Right ventricle myocardium superior (tissue), 1 donor: ENCODE data around the gene MAT1A. TPM values are rescaled to one million over a fixed set of nuclear protein-coding genes. Genes with fewer than 3 reads are reported as not detected.
"Not testable (repeated sequence)": the region's sequence is repeated elsewhere in the genome, so short reads cannot be mapped to it uniquely, and the experiment has no call there.

Experiments used
- ATAC-seq: fragments of 200-7000 bp; cut with Tn5 transposase; one replicate; pipeline ENCODE4 v1.9.1; 2020; ENCODE audit warnings: mild to moderate bottlenecking; ENCODE audit not compliant: poor library complexity
- DNase-seq: peaks from one replicate; pipeline ENCODE4 v3.0.0-alpha.2; 2020
- intact Hi-C: fragments of 100-400 bp; cut with DNase I; formaldehyde crosslinking; loops from one replicate; pipeline ENCODE4 v1.11.2; 2022
- total RNA-seq: library from RNA; stranded (reverse); fragmentation: NEBNext Ultra II Directional; extraction: Animal tissue kit (Norgen Biotek cat#: 25700); gene quantifications from one replicate; pipeline ENCODE4 v1.2.1, GENCODE V29; 2021
- donor health status: DM: no; HTN: yes; CAD: no; lungs with severe emphysema.

Gene MAT1A
- total RNA-seq, 1 donor from 2014 or later: 0.30 TPM

- DNase-seq: no peak
- intact Hi-C loops: no loop called here
- ATAC-seq: no peak
Measured at GRCh38 chr10:80270887-80271286, 18.6 kb downstream of the MAT1A start.

GRCh38 chr10:80268938-80269588 is 20.4 kb downstream of the MAT1A start:
- intact Hi-C loops: no loop called here
- ATAC-seq: no peak
- DNase-seq: no peak

DNA sequence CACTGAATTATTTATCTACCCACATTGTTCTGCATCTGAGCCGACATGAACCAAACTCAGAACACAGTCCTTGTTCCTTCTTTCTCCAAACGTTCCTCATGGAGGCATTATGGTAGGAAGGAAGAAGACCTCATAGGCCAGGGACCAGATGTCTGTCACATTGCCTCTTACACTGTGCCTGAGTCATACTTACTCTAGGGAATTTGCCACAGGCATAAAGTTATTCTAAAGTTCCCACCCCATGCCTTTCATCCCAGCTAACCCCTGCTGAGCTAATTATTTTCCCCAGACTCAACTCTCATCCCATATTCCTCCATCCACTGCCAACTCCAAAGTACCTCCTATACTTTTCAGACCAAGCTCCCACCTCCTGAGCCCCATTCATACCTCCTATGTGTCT is 21.2 kb downstream of the MAT1A start:
- DNase-seq (no peak), ATAC-seq (no peak)
- intact Hi-C loops: no loop called here

DNA sequence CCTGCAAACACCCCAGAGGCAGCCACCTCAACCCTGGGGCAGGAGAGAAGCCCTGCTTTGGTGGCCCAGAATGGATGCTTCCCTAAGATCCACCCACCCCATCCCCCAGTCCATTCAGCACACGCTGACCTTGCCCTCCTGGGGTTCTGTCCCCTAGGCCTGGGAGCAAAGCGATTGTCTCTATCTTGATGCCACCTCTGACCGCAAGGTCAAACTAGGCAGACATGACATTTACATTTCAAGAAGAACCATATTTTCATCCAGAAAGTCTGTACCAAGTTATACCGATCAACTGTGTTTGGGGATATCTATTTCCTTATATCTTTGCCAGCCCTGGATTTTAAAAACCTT is 23.0 kb downstream of the MAT1A start:
- no peak for ATAC-seq
- intact Hi-C loops: no loop called here
- DNase-seq: no peak

DNA sequence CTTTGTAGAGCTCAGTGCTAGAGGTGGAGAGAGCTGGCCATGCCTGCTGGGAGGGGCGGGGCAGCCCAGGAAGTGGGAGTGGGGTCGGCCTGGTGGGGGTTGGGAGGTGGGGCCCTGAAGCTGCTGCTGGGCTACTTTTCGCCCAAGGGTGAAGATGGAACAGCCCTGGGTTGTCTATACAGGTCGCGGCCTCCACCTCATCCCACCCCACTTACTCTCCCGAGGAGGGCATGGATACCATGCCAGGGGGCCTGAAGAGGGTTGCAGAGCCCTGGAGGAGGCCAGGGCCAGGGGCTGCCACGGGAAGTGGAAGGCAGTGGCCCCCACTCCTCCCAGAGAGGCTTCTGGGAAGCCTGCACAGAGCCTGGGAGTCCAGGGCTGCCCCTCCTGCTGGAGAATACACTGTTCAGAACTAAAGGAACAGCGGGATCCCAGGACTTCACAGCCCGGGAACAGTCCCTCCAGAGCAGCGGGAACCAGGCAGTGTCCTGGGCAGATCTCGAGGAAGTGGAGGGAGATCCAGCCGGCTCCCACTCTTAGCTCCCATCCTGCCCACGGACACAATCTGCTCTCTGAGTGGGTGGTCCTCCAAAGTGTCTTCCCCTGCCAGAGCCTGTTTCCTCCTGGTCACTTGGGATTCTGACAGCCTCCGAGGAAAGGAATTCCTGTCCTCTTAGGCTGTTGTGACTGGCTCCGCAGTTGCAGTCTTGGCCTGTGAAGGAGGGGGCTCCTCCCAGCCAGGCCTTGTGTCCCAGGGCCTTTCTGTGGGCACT is 23.5 kb downstream of the MAT1A start:
- ATAC-seq: peak; percentile 34
- no peak for DNase-seq
- intact Hi-C loops: no loop called here

DNA sequence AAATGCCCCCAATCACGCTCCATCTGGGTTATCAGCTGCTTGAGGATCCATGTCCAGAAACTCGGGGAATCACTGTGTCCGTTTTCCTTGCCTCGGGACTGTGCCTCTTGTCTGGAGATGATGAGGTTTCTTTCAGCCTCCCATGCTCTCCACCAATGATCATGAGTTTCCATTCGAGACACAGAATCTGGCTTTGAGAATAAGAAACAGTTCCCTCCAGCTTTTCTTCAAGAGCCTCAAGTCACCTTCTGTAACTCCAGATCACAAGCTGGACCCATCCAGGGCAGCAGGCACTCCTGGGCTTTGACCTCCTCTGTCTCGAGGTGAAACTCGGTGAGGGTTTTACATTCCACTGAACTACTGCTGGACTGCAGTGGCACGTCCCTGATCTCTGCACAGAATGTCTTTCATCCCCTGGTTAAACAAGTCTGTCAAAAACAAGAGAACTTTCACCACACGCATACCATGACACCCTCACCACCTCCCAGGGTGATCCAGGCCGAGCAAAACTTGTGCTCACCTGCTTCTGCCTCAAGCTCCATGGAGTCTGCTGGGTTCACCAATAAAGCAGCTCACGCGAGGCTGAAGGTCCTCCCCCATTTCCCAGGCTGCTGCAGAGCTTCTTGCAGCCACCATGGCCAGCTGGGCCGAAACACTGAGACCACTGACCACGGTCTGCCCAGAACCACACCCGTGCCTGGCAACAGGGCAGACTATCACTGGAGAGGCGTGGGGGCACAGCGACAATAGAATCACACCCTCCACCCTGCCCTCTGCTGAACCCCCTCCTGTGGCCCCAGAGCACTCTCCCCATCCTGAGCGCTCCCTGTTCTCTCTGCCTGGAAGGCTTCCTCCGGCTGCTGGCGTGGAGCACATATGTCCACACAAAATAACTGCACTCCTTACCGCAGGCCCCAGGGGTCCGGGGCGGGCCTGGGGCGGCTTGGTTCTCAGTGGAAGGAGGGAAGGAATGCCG is 25.1 kb downstream of the MAT1A start:
- DNase-seq: no peak
- intact Hi-C loops: no loop called here
- no peak for ATAC-seq

DNA sequence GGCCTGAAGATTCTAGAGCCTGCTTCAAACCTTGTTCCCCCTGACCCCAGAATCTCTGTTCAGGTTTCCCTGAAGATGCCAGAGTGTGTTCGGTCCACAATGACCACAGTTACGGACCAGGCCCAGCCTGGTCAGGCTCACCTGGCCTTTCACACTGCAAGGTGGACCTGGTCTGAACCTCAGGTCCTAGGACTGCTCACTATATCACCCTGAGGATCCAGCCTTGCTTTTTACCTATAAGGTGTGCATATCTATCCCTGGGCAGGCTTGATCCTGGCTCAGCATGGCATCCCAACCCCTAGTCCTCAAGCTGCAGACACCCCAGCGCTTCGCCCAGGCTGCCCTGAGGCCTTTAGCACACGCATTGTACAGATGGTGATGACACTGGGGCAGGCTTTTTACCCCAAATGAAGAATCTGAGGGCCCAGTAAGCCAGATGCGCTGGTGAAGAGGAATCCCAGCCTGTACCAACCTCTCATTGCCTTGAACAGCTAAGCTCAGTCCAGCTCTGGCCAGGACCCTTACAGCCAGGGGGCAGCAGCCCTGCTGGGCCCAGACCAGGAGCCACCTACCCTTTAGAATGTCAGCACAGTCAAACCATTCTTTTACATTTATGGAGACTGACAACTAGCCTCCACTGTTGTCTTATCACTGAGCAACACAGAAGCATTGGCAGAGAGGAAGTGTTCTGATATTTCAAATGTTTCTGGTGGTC is 28.0 kb downstream of the MAT1A start:
- DNase-seq: no peak
- intact Hi-C loops: no loop called here
- ATAC-seq: no peak

- intact Hi-C loops: no loop called here
- no peak for DNase-seq
- ATAC-seq: peak; percentile 65
Measured at GRCh38 chr10:80260295-80261243, 28.9 kb downstream of the MAT1A start.

- intact Hi-C loops: no loop called here
- no peak for DNase-seq
- no peak for ATAC-seq
Measured at GRCh38 chr10:80259405-80259871, 30.0 kb downstream of the MAT1A start.

- DNase-seq, intact Hi-C loops: not testable (repeated sequence)
- peak; percentile 46 for ATAC-seq
Measured at GRCh38 chr10:80256798-80257197, 32.7 kb downstream of the MAT1A start.

DNA sequence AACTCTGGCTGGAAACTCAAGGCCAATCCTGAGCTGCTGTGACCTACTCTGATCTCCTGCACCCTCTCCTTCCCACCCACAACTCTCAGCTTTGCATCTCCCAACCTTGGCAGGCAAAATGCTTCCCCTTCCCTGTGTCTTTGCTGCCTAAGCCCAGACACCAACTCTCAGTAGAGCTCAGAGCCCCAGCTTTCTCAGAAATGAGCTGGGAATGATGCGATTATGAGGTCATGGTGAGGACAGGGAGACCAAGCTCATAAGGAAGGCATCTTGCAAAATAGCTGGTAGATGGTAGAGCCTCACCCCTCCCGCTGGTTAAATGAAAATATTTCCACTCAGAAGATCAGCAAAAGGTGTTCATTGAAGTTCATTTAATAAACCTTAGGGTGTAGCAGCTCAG is 34.7 kb downstream of the MAT1A start:
- intact Hi-C loops, ATAC-seq, DNase-seq: not testable (repeated sequence)

DNA sequence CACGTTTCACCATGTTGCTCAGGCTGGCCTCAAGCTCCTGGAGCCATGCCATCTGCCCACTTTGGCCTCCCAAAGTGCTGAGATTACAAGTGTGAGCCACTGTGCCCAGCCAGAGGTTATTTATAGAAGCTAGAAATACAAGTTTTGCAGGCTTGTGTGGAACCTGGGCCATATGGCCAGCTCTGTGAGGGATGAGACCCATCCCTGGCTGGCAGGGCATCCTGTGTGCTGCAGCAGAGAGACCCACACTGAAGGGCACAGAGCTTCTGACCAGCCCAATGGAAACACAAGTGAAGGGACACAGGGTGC is 35.5 kb downstream of the MAT1A start:
- intact Hi-C loops, DNase-seq: not testable (repeated sequence)
- ATAC-seq: peak; percentile 58

DNA sequence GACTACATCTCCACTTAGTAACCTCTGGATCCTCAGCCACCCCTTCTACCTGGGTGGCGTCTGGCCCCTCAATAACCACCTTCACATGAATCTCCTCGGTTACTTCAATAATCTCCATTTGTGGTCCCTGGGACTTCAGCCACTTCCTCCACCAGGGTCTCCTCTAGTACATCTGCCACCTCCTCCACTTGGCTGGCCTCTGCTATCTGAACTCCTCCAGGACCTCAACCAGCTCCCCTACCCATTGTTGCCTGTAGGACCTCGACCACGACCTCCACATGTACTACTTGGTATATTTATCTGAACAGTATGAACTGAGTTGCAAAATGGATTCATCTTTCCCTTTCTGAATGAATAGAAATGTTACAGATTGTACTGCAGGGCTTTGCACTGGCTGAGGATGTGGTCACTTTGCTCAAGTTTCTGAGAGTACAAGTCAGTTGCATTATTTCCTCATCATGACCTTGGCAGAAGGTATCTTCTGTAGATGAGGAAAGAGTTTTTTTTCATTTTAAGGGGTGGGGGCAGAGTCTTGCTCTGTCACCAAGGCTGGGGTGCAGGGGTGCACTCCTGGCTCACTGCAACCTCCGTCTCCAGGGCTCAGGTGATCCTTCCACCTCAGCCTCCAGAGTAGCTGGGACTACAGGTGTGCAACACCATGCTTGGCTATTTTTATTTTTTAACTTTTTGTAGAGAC is 36.0 kb downstream of the MAT1A start:
- intact Hi-C loops: no loop called here
- DNase-seq (no peak), ATAC-seq (peak; percentile 5)

GRCh38 chr10:80252296-80252887 is 37.1 kb downstream of the MAT1A start:
- DNase-seq (no peak), ATAC-seq (no peak)
- intact Hi-C loops: no loop called here

DNA sequence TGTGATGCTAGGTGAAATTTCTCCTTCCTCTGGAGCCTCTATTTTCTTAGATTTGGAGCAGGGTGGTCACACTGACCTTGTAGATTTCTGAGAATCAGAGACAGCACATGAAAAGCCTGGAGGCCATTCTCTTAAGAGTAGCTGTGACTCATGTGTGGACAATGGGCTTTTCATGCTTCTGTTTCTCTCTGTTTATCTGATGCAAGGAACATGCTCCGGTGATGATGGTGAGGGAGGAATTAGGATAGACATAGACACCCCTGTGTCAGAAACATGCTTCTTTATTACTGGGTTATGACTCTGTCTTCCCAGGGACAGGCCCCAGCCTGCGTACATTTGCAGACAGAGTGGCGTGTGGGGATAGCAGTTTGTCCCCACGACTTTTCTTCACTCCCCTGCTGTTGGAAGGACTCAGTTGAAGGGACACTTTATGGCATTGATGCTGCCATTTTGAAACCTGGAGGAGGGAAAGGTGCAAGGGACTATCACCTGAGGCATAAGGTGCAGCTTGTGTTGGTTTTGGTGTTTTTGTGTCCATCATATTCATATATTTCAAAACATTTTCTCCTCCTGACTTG is 37.7 kb downstream of the MAT1A start:
- intact Hi-C loops, DNase-seq, ATAC-seq: not testable (repeated sequence)

GRCh38 chr10:80250399-80250798 is 39.1 kb downstream of the MAT1A start:
- ATAC-seq: peak; percentile 81
- DNase-seq, intact Hi-C loops: not testable (repeated sequence)
